Measurements from ENCODE around the gene KBTBD6.
"Not testable (repeated sequence)": the region's sequence is repeated elsewhere in the genome, so short reads cannot be mapped to it uniquely, and the experiment has no call there.

Gene KBTBD6, protein sequence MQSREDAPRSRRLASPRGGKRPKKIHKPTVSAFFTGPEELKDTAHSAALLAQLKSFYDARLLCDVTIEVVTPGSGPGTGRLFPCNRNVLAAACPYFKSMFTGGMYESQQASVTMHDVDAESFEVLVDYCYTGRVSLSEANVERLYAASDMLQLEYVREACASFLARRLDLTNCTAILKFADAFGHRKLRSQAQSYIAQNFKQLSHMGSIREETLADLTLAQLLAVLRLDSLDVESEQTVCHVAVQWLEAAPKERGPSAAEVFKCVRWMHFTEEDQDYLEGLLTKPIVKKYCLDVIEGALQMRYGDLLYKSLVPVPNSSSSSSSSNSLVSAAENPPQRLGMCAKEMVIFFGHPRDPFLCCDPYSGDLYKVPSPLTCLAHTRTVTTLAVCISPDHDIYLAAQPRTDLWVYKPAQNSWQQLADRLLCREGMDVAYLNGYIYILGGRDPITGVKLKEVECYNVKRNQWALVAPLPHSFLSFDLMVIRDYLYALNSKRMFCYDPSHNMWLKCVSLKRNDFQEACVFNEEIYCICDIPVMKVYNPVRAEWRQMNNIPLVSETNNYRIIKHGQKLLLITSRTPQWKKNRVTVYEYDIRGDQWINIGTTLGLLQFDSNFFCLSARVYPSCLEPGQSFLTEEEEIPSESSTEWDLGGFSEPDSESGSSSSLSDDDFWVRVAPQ

GRCh38 chr13:41132512-41133152, at the start of gene KBTBD6:
Gene KBTBD6, minus strand, starts transcription at chr13:41132802. Its CDS starts 291 bp downstream, at chr13:41132511.
- DNase-seq: peak; percentile 89

DNA sequence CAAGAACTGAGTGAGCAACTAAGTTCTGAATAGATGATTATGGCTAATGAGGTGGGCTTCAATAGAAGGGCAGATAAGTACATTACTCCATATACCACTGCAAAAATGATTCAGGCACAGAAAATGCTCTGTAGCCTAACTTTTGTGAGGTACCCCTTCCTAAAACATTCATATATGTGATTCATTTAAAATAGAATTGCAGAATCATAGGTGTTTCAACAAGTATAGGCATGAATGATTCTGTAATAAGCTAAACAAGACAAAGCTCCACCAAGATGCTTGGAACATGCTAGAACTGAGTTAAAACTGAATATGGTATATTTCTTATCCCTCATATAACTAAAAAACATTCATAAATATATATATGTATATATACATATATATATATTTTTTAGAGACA, 49.6 kb upstream of the KBTBD6 start:
- DNase-seq: no peak

DNA sequence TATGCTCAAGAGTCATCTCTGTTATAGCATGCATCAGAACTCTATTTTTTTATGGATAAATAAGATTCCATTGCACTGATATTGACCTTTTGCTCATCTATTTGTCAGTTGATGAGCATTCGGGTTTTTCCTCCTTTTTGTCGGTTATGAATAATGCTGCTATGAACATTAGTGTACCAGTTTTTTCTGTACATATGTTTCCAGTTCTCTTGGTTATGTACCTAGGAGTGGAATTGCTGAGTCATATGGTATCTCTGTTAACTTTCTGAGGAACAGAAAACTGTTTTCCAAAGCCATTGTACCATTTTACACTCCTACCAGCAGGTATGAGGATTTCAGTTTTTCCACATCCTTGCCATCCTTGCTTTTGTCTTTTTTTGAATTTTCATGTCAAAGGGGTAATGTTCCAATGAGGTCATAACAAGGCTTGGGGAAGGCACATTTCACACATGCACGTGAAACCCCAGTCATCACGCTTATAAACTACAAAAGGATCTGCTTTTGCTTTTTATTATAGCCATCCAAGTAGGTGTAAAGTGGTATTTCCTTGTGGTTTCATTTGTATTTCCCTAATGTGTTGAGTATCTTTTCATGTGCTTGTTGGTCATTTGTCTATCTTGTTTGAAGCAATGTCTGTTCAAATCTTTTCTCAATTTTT, 47.1 kb upstream of the KBTBD6 start:
- DNase-seq: no peak

- no peak for DNase-seq
These were observed 45.4 kb upstream of the KBTBD6 start for GRCh38 chr13:41178040-41178439.

DNA sequence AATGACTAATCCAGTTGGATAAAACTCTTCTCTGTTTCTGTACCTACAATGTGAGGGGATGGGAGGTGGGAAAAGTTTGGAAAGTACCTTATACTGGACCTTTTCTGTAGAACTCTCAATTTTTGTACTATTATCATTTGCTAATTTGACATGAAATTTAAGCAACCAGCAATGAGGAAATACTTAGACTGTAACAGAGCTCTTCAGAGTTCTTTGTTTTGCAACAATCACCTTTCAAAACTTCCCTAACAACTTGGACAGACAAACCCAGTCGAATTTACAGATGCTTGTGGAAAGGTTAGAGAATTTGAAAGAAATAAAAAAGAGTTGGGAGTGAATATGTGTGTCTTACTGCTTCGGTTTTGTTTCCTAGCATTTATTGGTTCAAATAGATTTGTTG, 45.0 kb upstream of the KBTBD6 start:
- DNase-seq: no peak

- not testable (repeated sequence) for DNase-seq
These were observed 43.0 kb upstream of the KBTBD6 start for GRCh38 chr13:41175576-41175975.

GRCh38 chr13:41162151-41162550, 29.5 kb upstream of the KBTBD6 start:
- DNase-seq: no peak

DNA sequence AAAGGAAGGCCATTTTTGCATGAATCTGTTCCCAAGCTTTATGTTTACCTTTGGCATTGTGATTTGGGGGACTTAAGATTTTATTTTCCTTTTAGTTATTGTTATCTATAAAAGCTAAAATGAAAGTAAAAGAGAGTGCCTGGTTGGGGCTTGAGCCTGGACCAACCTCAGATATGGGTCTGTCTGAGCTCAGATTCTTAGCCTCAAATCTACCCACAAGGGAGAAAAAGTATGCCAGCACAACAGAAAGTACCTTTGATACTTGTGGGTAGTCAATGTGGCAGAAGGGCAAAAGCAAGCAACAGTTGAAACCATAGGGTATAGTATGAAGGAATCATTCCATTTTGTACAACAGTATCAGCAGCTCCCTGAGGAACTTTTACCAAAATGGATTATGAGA, 26.6 kb upstream of the KBTBD6 start:
- no peak for DNase-seq

GRCh38 chr13:41157048-41157717, 24.6 kb upstream of the KBTBD6 start:
- no peak for DNase-seq

GRCh38 chr13:41156620-41157019, 24.0 kb upstream of the KBTBD6 start:
- no peak for DNase-seq

GRCh38 chr13:41154042-41154441, 21.4 kb upstream of the KBTBD6 start:
- no peak for DNase-seq

GRCh38 chr13:41152005-41152404, 19.4 kb upstream of the KBTBD6 start:
- DNase-seq: no peak

DNA sequence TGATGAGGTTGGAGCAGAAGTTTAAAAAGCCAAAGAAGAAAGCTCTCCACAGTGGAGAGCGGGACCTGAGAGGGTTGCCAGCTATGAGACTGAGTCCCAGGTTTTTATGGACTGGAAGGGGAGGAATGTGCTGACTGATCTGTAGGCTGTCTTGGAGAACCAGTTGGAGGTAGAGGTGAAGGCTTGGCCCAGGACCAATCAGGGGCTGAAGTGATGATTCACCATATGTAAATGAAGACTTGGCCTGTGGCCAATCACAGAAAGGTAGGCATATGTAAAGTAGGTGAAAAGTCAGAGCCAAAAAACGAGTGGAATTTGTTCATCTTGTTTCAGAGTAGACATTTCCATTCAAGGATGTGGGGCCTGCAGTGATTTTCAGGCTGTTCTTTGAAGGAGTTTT, 17.5 kb upstream of the KBTBD6 start:
- no peak for DNase-seq

DNA sequence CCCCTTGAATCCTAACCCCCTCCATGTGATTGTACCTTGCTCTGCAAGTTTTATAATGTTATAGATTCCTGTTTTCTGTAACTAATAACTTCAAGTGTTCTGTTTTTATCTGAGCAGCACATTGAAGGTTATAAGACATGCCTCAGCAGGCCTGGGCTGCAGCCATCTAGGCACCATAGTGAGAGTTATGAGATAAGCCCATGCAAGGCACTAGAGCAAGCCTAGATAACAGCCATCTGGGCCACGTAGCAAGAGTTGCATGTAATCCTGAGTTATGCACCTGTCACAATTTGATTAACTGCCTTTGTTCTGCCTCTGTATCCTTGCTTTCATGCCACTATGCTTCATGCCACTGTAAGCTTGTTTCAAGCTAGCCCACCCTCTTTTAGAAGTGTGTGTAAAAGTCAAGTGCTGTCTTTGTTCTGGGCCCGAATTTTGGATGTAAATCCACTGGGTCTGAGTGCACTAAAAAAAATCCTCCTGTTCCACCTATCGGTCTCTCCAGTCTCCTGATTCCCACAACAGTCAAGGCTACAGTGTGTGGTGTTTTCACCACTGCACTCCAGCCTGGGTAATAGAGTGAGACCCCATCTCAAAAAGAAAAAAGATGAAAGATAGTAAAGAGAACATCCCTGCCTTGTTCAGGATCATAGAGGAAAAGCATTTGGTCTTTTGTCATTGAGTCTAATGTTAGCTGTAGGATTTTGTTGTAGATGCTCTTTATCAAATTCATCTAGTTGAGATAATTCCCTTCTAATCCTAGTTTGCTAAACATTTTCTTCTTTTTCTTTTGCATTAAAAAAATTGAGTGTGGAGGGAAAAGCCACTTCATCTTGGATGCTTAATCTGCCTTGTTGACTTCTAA, 16.0 kb upstream of the KBTBD6 start:
- no peak for DNase-seq

GRCh38 chr13:41145136-41145908, 12.7 kb upstream of the KBTBD6 start:
- DNase-seq: no peak

- DNase-seq: no peak
These were observed 12.0 kb upstream of the KBTBD6 start for GRCh38 chr13:41144576-41144975.

DNA sequence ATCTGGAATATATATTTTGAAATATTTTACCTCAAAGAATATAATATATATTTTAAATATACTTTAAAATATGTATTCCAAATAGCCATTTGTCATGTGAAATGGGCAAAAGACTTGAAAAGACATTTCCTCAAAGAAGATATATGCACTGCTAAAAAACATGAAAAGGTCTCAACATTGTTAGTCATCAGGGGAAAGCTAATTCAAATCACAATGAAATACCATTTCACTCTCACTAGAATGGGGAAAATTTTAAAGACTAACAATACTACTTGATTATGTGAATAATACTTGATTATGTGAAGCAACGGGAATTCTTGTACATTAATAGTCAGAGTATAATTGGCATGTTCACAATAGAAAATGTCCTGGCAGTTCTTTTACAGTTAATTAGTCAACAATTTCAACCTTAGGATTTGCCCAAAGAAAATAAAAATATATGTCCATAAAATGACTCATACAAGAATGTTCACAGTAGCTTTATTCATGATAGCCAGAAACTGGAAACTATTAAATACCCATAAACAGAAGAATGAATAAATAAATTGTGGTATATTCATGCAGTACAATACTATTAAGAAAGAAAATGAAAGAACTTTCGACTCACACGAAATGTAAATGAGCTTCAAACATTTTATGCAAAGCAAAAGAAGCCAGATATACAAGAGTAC, 6.8 kb upstream of the KBTBD6 start:
- DNase-seq: no peak

DNA sequence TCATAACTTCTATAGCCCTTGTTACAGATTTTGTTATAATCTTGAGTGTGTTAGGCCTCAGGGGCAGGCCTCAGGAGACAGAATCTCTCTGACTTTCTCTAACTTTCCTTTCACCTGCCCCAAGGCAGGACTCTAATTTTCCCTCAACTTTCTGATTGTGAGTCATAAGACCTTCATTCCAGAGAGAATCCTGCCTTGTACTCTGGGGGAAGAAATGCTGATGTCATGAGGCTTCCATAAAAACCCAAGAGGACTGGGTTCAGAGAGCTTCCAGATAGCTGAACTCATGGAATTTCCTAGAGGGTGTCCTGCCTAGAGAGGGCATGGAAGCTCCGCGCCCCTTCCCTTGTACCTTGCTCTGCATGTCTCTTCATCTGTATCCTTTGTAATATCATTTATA, 5.3 kb upstream of the KBTBD6 start:
- no peak for DNase-seq

GRCh38 chr13:41137241-41137640, 4.6 kb upstream of the KBTBD6 start:
- no peak for DNase-seq

DNA sequence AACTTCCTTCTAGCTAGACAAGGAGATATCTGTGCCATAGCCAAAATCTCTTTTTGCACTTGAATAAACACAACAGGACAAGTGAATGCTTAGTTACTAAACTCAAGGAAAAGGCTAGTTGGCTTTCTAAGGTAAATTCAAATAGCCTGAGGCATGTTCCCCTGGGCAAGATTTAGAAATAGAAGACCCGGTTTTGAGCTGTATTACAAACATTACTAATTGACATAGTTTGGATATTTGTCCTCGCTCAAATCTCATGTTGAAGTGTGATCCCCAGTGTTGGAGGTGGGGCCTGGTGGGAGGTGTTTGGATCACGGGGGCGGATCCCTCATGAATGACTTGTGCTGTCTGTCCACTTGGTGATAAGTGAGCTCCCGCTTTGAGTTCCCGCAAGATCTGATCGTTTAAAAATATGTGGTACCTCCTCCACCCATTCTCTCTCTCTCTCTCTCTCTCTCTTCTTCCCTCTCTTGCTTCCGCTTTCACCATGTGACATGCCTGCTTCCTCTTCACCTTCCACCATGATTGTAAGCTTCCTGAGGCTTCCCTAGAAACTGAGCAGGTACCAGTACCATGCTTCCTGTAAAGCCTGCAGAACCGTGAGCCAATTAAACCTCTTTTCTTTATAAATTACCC, 3.9 kb upstream of the KBTBD6 start:
- no peak for DNase-seq
